OCI-LY7 (cell line): ENCODE data around the gene LRRC38. TPM values are rescaled to one million over a fixed set of nuclear protein-coding genes. Genes with fewer than 3 reads are reported as not detected.
A peak's percentile ranks its signal among the peaks of the same experiment; 100 is the strongest.

Experiments used
- BruUV-seq: library from RNA; stranded (reverse); fragments of 400-500 nt; replicated peaks from 2 replicates; lab custom pipeline; 2021; lab: Mats Ljungman, UMichigan
- CTCF ChIA-PET: fragments of 300-600 bp; sonication (Branson Sonifier 250); formaldehyde crosslinking; loops from one replicate; lab custom pipeline; 2022; ENCODE audit warnings: antibody characterized with exemption; ENCODE audit not compliant: unreplicated experiment; lab: Charles Lee
- POLR2A ChIA-PET: fragments of 300-600 bp; sonication (Branson Sonifier 250); formaldehyde crosslinking; loops from one replicate; lab custom pipeline; 2022; ENCODE audit warnings: antibody characterized with exemption; lab: Charles Lee
- DNase-seq: peaks from one replicate; pipeline ENCODE4 v3.0.0-alpha.2; 2015; ENCODE audit warnings: low spot score
- H2AFZ ChIP-seq: fragments of 200-600 bp; sonication (generic), shearing (Covaris generic); 2 replicates; pipeline ENCODE4 v1.6.1; 2014; ENCODE audit warnings: mild to moderate bottlenecking, antibody characterized with exemption, low read length, moderate library complexity
- H3K27ac ChIP-seq: fragments of 200-600 bp; sonication (generic); 2 replicates; pipeline ENCODE4 v1.5.1; 2014; ENCODE audit warnings: mixed run types, low read depth, mild to moderate bottlenecking, moderate library complexity, low read length, inconsistent platforms; ENCODE audit not compliant: poor library complexity, severe bottlenecking
- H3K36me3 ChIP-seq: fragments of 200-600 bp; sonication (generic); 2 replicates; pipeline ENCODE4 v1.6.1; 2014; ENCODE audit warnings: mild to moderate bottlenecking, antibody characterized with exemption, low read length, moderate library complexity, mixed read lengths; ENCODE audit not compliant: insufficient read depth
- H3K4me1 ChIP-seq: fragments of 200-600 bp; sonication (generic); 2 replicates; pipeline ENCODE4 v1.5.1; 2014; ENCODE audit warnings: mild to moderate bottlenecking, low read length; ENCODE audit not compliant: insufficient read depth, poor library complexity, severe bottlenecking
- H3K4me2 ChIP-seq: fragments of 200-600 bp; sonication (generic); 2 replicates; pipeline ENCODE4 v1.6.1; 2014; ENCODE audit warnings: mild to moderate bottlenecking, low read length
- H3K4me3 ChIP-seq: fragments of 200-600 bp; sonication (generic); 2 replicates; pipeline ENCODE4 v1.5.1; 2014; ENCODE audit warnings: mild to moderate bottlenecking, low read depth, low read length; ENCODE audit not compliant: poor library complexity, severe bottlenecking
- H3K79me2 ChIP-seq: fragments of 200-600 bp; sonication (generic); 2 replicates; pipeline ENCODE4 v1.6.1; 2016; ENCODE audit warnings: low read depth, mild to moderate bottlenecking, low read length, moderate library complexity, mixed read lengths; ENCODE audit not compliant: insufficient read depth
- H3K9me2 ChIP-seq: fragments of 200-600 bp; sonication (generic); 2 replicates; pipeline ENCODE4 v1.6.1; 2016; ENCODE audit warnings: mild to moderate bottlenecking, low read length, mixed read lengths; ENCODE audit not compliant: insufficient read depth
- H3K9me3 ChIP-seq: fragments of 200-600 bp; sonication (generic); 2 replicates; pipeline ENCODE4 v1.6.1; 2014; ENCODE audit warnings: mild to moderate bottlenecking, mixed run types, low read length, mixed read lengths
- H4K20me1 ChIP-seq: fragments of 200-600 bp; sonication (generic); 2 replicates; pipeline ENCODE4 v1.6.1; 2014; ENCODE audit warnings: mild to moderate bottlenecking, antibody characterized with exemption, low read length, moderate library complexity, mixed read lengths; ENCODE audit not compliant: insufficient read depth
- EZH2phosphoT487 ChIP-seq: fragments of 200-600 bp; sonication (generic); IDR thresholded peaks from 2 replicates; pipeline ENCODE4 v1.6.1; 2018; ENCODE audit warnings: low read depth, borderline replicate concordance, mild to moderate bottlenecking, mixed run types, antibody characterized with exemption, low read length, moderate library complexity, mixed read lengths
- intact Hi-C: fragments of 100-400 bp; cut with micrococcal nuclease; formaldehyde crosslinking; loops from one replicate; pipeline ENCODE4 v1.10.0; 2022; ENCODE audit not compliant: unreplicated experiment
- total RNA-seq, 2 experiments: library from RNA; depleted of rRNA in 1 of 2; stranded (reverse); fragments of >200 nt in 1 of 2; shearing (Covaris generic) in 1 of 2; gene quantifications; 2 replicates each; pipeline ENCODE4 v1.2.3, GENCODE V29; 2014 to 2022
- TF ChIP-seq, protein P1 (sequence below): fragments of 200-600 bp; sonication (generic); conservative IDR thresholded peaks from 2 replicates; pipeline ENCODE4 v1.5.1; 2014; ENCODE audit warnings: mild to moderate bottlenecking, antibody characterized with exemption, low read length, moderate library complexity, mixed read lengths

Gene LRRC38
- total RNA-seq, 2 experiments from 2014 or later, result not detected

DNA sequence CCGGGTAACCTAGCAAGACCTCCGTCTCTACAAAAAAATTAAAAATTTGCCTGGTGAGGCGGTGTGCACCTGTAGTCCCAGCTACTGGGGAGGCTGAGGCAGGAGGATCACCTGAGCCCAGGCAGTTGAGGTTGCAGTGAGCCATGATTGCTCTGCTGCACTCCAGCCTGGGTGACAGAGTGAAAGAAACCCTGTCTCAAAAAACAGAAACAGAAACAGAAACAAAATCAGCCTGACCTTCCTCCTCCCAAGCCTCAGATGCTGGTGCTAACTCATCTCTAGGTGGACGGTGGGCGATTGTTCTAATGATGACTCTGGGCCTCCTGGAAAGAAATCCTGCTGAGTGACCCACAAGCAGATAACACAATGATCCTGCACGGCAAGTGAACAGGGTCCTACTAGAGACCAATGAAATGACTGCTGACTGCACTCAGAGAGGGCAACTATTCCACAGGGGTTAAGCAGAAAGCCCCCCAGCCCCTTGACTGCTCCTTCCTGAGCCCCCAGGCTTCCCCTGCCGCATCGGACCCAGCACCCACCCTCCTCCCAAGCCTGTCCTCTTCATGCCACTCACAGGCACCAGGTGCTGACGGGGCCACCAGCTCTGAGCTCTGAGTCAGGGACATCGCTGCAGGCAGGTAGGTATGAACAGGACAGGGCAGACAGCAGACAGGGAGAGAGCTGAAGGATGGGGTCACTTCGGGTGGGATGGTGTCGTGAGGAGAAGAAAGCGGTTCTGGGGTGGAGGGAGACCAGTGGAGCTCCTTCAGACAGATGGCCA is 27.8 kb upstream of the LRRC38 start:
- H3K9me2 ChIP-seq, result no peaks in the 10 kb centered on the region
- CTCF ChIA-PET, result no interaction called here

GRCh38 chr1:13540866-13541265 is 27.1 kb upstream of the LRRC38 start:
- ChIA-PET CTCF (interaction anchor here (0.6 kb wide), 1 partner anchor 60 kb away, joined by 4 read pairs; no protein-coding TSS in a partner anchor), POLR2A (no interaction called here)
- Histone ChIP-seq H3K4me3 (no peak overlapping the region), H3K9me3 (no peaks in the 10 kb centered on the region), H3K79me2 (no peaks in the 10 kb centered on the region), H3K4me2 (no peak overlapping the region), H2AFZ (no peak overlapping the region), H4K20me1 (no peaks in the 10 kb centered on the region), H3K27ac (no peak overlapping the region), H3K9me2 (no peaks in the 10 kb centered on the region), H3K4me1 (no peaks in the 10 kb centered on the region), H3K36me3 (no peaks in the 10 kb centered on the region)
- BruUV-seq, result no TSS peak
- intact Hi-C loops, result no loop called here
- DNase-seq, result no peak
- TF ChIP-seq EZH2phosphoT487, result no peak
- TF ChIP-seq, protein P1, sequence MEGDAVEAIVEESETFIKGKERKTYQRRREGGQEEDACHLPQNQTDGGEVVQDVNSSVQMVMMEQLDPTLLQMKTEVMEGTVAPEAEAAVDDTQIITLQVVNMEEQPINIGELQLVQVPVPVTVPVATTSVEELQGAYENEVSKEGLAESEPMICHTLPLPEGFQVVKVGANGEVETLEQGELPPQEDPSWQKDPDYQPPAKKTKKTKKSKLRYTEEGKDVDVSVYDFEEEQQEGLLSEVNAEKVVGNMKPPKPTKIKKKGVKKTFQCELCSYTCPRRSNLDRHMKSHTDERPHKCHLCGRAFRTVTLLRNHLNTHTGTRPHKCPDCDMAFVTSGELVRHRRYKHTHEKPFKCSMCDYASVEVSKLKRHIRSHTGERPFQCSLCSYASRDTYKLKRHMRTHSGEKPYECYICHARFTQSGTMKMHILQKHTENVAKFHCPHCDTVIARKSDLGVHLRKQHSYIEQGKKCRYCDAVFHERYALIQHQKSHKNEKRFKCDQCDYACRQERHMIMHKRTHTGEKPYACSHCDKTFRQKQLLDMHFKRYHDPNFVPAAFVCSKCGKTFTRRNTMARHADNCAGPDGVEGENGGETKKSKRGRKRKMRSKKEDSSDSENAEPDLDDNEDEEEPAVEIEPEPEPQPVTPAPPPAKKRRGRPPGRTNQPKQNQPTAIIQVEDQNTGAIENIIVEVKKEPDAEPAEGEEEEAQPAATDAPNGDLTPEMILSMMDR, result no peak

More for the DNA sequence above, 27.8 kb upstream of the LRRC38 start:
- intact Hi-C loops, result no loop called here
- TF ChIP-seq, protein P1, result no peak
- no peak for TF ChIP-seq EZH2phosphoT487
- Histone ChIP-seq H3K79me2 (no peaks in the 10 kb centered on the region), H3K4me3 (no peak overlapping the region), H3K27ac (no peak overlapping the region), H4K20me1 (no peaks in the 10 kb centered on the region), H2AFZ (no peak overlapping the region), H3K36me3 (no peaks in the 10 kb centered on the region), H3K9me3 (no peaks in the 10 kb centered on the region), H3K4me2 (no peak overlapping the region), H3K4me1 (no peaks in the 10 kb centered on the region)
- POLR2A ChIA-PET, result no interaction called here
- no peak for DNase-seq
- no TSS peak for BruUV-seq

DNA sequence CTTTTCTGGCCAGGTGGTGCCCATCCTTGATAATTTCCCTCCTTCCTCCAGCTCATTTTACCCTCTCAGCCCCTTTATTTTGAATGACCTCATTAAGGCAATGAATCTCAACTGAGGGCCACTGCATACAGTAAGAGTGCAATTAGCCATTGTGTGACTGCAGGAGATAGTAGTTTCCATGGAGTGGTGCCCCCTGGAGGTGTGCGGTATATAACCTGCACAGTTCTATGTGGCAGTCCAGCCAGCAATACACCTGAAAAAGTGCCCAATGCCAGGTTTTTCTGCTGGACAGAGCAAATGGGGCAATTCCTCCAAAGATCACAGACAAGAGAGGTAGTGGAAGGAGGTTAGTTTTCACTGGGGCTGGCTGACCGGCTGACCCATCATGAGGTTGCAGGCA is 25.9 kb upstream of the LRRC38 start:
- H3K4me3 ChIP-seq, result no peak overlapping the region
- no peak overlapping the region for H3K27ac ChIP-seq
- no peak overlapping the region for H2AFZ ChIP-seq
- no peaks in the 10 kb centered on the region for H3K79me2 ChIP-seq
- ChIA-PET CTCF (interaction anchor here (0.6 kb wide), 1 partner anchor 1050 kb away, joined by 4 read pairs; no protein-coding TSS in a partner anchor), POLR2A (interaction anchor here (0.7 kb wide), 1 partner anchor 40 kb away, joined by 3 read pairs; no protein-coding TSS in a partner anchor)
- no peaks in the 10 kb centered on the region for H3K36me3 ChIP-seq
- H3K9me2 ChIP-seq, result no peaks in the 10 kb centered on the region
- H3K4me1 ChIP-seq, result no peaks in the 10 kb centered on the region
- H3K9me3 ChIP-seq, result no peaks in the 10 kb centered on the region
- no peak for DNase-seq
- TF ChIP-seq, protein P1, result peak; percentile 58
- TF ChIP-seq EZH2phosphoT487, result no peak
- BruUV-seq, result no TSS peak
- intact Hi-C loops, result no loop called here
- no peak overlapping the region for H3K4me2 ChIP-seq
- H4K20me1 ChIP-seq, result no peaks in the 10 kb centered on the region
